ENCODE results near the gene NTMT1. TPM values are rescaled to one million over a fixed set of nuclear protein-coding genes. Genes with fewer than 3 reads are reported as not detected.
A peak's percentile ranks its signal among the peaks of the same experiment; 100 is the strongest.

The NTMT1 gene
- total RNA-seq, 1 experiment from 2014 or later = 84.8 TPM

DNA sequence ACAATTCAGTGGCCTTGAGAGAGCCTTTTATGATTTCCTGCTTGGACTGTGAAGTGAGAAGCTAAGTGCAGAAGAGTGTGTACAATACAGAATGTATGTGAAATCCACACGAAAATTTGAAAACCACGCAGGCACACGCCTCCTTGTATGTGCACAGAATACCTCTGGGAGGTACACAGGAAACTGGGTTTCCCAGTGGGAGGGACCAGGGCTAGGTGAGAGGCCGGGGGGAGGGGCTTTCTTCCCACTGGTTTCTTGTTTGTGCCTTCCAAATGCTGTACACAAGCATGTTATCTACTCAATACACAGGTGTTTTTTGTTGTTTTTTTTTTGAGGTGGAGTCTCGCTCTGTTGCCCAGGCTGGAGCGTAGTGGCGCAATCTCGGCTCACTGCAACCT lies 21.2 kb upstream of the NTMT1 start:
- H3K36me3 ChIP-seq (ENCODE audit: control insufficient read depth in 1 of 2, insufficient read depth in 2 of 2, low read length in 2 of 2) = no peaks in the 10 kb centered on the region
- H3K9me3 ChIP-seq (ENCODE audit: control insufficient read depth in 1 of 2, insufficient read depth in 1 of 2, low read depth in 1 of 2, low read length in 2 of 2) = no peaks in the 10 kb centered on the region
- peak overlapping the region; percentile 51 for H3K4me2 ChIP-seq (ENCODE audit: low read length)
- no peak for ATAC-seq
- no peak for DNase-seq (ENCODE audit: low read depth, low spot score)
- H3K4me1 ChIP-seq (ENCODE audit: control insufficient read depth in 1 of 2, insufficient read depth in 2 of 2, low read length in 2 of 2) = peaks cover 87 to 95% of the 10 kb centered on the region in 2 experiments
- no peaks in the 10 kb centered on the region; the same call in 1 of the 2 replicates for H3K79me2 ChIP-seq (ENCODE audit: insufficient read depth, low read length)
- no peaks in the 10 kb centered on the region for H3K9me2 ChIP-seq (ENCODE audit: insufficient read depth)
- BruUV-seq (replicated peaks) = no TSS peak
- TF ChIP-seq SRF (IDR thresholded peaks at IDR 0.05; ENCODE audit: low read depth) = no peak
- no peak for TF ChIP-seq ELF1 (IDR thresholded peaks at IDR 0.05; ENCODE audit: borderline replicate concordance, low read depth)
- TF ChIP-seq EGR1 (IDR thresholded peaks at IDR 0.05; ENCODE audit: low read depth) = no peak
- TF ChIP-seq ZFX (IDR thresholded peaks at IDR 0.05) = no peak
- no peak for TF ChIP-seq ZNF274 (IDR thresholded peaks at IDR 0.05; ENCODE audit: low read depth, low read length)
- TF ChIP-seq, protein P1, sequence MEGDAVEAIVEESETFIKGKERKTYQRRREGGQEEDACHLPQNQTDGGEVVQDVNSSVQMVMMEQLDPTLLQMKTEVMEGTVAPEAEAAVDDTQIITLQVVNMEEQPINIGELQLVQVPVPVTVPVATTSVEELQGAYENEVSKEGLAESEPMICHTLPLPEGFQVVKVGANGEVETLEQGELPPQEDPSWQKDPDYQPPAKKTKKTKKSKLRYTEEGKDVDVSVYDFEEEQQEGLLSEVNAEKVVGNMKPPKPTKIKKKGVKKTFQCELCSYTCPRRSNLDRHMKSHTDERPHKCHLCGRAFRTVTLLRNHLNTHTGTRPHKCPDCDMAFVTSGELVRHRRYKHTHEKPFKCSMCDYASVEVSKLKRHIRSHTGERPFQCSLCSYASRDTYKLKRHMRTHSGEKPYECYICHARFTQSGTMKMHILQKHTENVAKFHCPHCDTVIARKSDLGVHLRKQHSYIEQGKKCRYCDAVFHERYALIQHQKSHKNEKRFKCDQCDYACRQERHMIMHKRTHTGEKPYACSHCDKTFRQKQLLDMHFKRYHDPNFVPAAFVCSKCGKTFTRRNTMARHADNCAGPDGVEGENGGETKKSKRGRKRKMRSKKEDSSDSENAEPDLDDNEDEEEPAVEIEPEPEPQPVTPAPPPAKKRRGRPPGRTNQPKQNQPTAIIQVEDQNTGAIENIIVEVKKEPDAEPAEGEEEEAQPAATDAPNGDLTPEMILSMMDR (IDR thresholded peaks at IDR 0.05 in 2 of 3, conservative IDR thresholded peaks at IDR 0.05 in 1 of 3; ENCODE audit: borderline replicate concordance in 1 of 3, insufficient read depth in 1 of 3, low read depth in 2 of 3, low read length in 2 of 3) = no peak
- TF ChIP-seq, protein P2, sequence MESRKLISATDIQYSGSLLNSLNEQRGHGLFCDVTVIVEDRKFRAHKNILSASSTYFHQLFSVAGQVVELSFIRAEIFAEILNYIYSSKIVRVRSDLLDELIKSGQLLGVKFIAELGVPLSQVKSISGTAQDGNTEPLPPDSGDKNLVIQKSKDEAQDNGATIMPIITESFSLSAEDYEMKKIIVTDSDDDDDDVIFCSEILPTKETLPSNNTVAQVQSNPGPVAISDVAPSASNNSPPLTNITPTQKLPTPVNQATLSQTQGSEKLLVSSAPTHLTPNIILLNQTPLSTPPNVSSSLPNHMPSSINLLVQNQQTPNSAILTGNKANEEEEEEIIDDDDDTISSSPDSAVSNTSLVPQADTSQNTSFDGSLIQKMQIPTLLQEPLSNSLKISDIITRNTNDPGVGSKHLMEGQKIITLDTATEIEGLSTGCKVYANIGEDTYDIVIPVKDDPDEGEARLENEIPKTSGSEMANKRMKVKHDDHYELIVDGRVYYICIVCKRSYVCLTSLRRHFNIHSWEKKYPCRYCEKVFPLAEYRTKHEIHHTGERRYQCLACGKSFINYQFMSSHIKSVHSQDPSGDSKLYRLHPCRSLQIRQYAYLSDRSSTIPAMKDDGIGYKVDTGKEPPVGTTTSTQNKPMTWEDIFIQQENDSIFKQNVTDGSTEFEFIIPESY (IDR thresholded peaks at IDR 0.05; ENCODE audit: extremely low read depth, insufficient replicate concordance, low read length) = no peak
- TF ChIP-seq SIN3A (IDR thresholded peaks at IDR 0.05; ENCODE audit: low read depth) = no peak
- TF ChIP-seq, protein P3, sequence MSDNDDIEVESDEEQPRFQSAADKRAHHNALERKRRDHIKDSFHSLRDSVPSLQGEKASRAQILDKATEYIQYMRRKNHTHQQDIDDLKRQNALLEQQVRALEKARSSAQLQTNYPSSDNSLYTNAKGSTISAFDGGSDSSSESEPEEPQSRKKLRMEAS (IDR thresholded peaks at IDR 0.05) = no peak
- TF ChIP-seq POLR2A (IDR thresholded peaks at IDR 0.05; ENCODE audit: borderline replicate concordance, extremely low read depth, insufficient read depth, insufficient read length) = no peak
- TF ChIP-seq, protein P4, sequence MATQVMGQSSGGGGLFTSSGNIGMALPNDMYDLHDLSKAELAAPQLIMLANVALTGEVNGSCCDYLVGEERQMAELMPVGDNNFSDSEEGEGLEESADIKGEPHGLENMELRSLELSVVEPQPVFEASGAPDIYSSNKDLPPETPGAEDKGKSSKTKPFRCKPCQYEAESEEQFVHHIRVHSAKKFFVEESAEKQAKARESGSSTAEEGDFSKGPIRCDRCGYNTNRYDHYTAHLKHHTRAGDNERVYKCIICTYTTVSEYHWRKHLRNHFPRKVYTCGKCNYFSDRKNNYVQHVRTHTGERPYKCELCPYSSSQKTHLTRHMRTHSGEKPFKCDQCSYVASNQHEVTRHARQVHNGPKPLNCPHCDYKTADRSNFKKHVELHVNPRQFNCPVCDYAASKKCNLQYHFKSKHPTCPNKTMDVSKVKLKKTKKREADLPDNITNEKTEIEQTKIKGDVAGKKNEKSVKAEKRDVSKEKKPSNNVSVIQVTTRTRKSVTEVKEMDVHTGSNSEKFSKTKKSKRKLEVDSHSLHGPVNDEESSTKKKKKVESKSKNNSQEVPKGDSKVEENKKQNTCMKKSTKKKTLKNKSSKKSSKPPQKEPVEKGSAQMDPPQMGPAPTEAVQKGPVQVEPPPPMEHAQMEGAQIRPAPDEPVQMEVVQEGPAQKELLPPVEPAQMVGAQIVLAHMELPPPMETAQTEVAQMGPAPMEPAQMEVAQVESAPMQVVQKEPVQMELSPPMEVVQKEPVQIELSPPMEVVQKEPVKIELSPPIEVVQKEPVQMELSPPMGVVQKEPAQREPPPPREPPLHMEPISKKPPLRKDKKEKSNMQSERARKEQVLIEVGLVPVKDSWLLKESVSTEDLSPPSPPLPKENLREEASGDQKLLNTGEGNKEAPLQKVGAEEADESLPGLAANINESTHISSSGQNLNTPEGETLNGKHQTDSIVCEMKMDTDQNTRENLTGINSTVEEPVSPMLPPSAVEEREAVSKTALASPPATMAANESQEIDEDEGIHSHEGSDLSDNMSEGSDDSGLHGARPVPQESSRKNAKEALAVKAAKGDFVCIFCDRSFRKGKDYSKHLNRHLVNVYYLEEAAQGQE (IDR thresholded peaks at IDR 0.05; ENCODE audit: low read depth) = no peak
- TF ChIP-seq SP1 (IDR thresholded peaks at IDR 0.05; ENCODE audit: low read depth) = no peak
- no peak for TF ChIP-seq EZH2phosphoT487 (IDR thresholded peaks at IDR 0.05; ENCODE audit: borderline replicate concordance)
- POLR2A ChIA-PET = interaction anchor here (0.8 to 1.6 kb wide), 7 partner anchors 13 to 427 kb away, joined by 3 to 5 read pairs (median 4); partner anchors contain the start of gene IER5L
- H2AFZ ChIP-seq (ENCODE audit: low read depth, low read length, poor library complexity, severe bottlenecking) = no peak overlapping the region
- peak overlapping the region; percentile 96 for H3K27ac ChIP-seq (ENCODE audit: low read depth, low read length)
- H3K27me3 ChIP-seq (ENCODE audit: insufficient read depth, low read length) = no peaks in the 10 kb centered on the region
- RAD21 ChIA-PET (ENCODE audit: low non-redundant PET in 1 of 2, low total read pairs in 2 of 2, uncharacterized antibody in 2 of 2, unreplicated experiment in 2 of 2) = interaction anchor here in 1 of 2 experiments (0.6 kb wide), 1 partner anchor 452 kb away, joined by 6 read pairs; no protein-coding TSS in a partner anchor
- H4K20me1 ChIP-seq (ENCODE audit: insufficient read depth) = no peaks in the 10 kb centered on the region
- H3K4me3 ChIP-seq (replicated peaks in 1 of 2; ENCODE audit: low read depth in 1 of 2, low read length in 2 of 2) = no peak overlapping the region
- intact Hi-C loops (cut with micrococcal nuclease) = no loop called here
- CTCF ChIA-PET = interaction anchor here (1.9 kb wide), 1 partner anchor 466 kb away, joined by 5 read pairs; no protein-coding TSS in a partner anchor
- peak overlapping the region; percentile 18; the same call in 1 of the 2 replicates for H3K9ac ChIP-seq (ENCODE audit: low read length)

All from HCT116 (cell line).